Peyer's patch (tissue), 4 donors: ENCODE results near the gene TRIM38. TPM values are rescaled to one million over a fixed set of nuclear protein-coding genes. Genes with fewer than 3 reads are reported as not detected.

Source experiments
- DNase-seq, 3 donors: peaks; one replicate each; pipeline ENCODE4 v3.0.0-alpha.2; 2017 to 2019
- H3K27ac ChIP-seq, 4 donors: fragments of 200-600 bp; sonication (generic); one replicate each; pipeline ENCODE4 v1.5.1; 2016 to 2019
- H3K27me3 ChIP-seq, 2 donors: fragments of 200-600 bp; sonication (generic); one replicate each; pipeline ENCODE4 v1.5.1; 2019
- H3K36me3 ChIP-seq, 3 donors: fragments of 200-600 bp; sonication (generic); one replicate each; pipeline ENCODE4 v1.5.1; 2016 to 2019
- H3K4me1 ChIP-seq, 4 donors: fragments of 200-600 bp; sonication (generic); one replicate each; pipeline ENCODE4 v1.5.1; 2016 to 2019
- H3K4me3 ChIP-seq, 4 donors: fragments of 200-600 bp; sonication (generic); 1 replicate in 3 of 4; 2 replicates in 1 of 4; pipeline ENCODE4 v1.5.1; 2016 to 2019; ENCODE audit warnings: mild to moderate bottlenecking in 1 of 4
- H3K9me3 ChIP-seq, 4 donors: fragments of 200-600 bp; sonication (generic); one replicate each; pipeline ENCODE4 v1.5.1; 2016 to 2019; ENCODE audit warnings: mild to moderate bottlenecking in 1 of 4
- POLR2A ChIP-seq, 2 donors: fragments of 450-650 bp; IDR thresholded peaks; one replicate each; pipeline ENCODE4 v1.5.1; 2017; ENCODE audit warnings: antibody characterized with exemption in 2 of 2, mild to moderate bottlenecking in 2 of 2, moderate library complexity in 2 of 2
- total RNA-seq, 4 donors: library from RNA; depleted of rRNA; stranded (reverse); fragments of >200 nt; gene quantifications; one replicate each; pipeline ENCODE4 v1.1.0, GENCODE V29; 2016
- TF ChIP-seq, protein P1 (sequence below), 6 experiments: fragments of 450-650 bp in 4 of 6; fragments of 200-600 bp in 2 of 6; sonication (generic) in 1 of 6; IDR thresholded peaks; one replicate each; pipeline ENCODE4 v1.5.1; 2017 to 2019; ENCODE audit warnings: antibody characterized with exemption in 6 of 6, mild to moderate bottlenecking in 3 of 6, moderate library complexity in 1 of 6

The TRIM38 gene
- total RNA-seq, 4 donors from 2014 or later, result 15.3 to 24.8 (median 19.3) TPM

DNA sequence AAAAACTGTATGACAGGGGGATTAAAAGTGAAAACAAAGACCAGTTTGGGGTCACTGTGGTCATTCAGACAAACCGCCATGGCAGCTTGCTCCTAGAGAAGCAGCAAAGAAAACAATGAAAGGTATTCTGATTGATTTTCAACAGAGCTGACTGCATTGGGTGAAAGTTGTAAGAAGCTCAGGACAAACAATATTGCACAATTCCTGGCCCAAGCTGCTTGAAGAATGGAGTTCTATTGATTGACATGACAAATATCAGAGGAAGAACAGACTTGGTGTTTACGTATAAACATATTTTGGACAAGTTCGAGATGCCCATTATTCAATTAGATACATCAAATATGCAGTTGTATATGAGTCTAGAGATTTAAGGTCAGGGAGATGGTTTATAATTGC, 62.0 kb downstream of the TRIM38 start:
- Histone ChIP-seq H3K27ac (peak overlapping the region in 1 of 4 donors; percentile 93), H3K4me1 (peaks cover 0 to 9% (median 3%) of the 10 kb centered on the region in 4 donors), H3K4me3 (no peak overlapping the region), H3K27me3 (no peaks in the 10 kb centered on the region), H3K36me3 (no peaks in the 10 kb centered on the region), H3K9me3 (no peaks in the 10 kb centered on the region)
- no peak for DNase-seq
- TF ChIP-seq POLR2A (IDR thresholded peaks at IDR 0.05), result no peak
- TF ChIP-seq, protein P1, sequence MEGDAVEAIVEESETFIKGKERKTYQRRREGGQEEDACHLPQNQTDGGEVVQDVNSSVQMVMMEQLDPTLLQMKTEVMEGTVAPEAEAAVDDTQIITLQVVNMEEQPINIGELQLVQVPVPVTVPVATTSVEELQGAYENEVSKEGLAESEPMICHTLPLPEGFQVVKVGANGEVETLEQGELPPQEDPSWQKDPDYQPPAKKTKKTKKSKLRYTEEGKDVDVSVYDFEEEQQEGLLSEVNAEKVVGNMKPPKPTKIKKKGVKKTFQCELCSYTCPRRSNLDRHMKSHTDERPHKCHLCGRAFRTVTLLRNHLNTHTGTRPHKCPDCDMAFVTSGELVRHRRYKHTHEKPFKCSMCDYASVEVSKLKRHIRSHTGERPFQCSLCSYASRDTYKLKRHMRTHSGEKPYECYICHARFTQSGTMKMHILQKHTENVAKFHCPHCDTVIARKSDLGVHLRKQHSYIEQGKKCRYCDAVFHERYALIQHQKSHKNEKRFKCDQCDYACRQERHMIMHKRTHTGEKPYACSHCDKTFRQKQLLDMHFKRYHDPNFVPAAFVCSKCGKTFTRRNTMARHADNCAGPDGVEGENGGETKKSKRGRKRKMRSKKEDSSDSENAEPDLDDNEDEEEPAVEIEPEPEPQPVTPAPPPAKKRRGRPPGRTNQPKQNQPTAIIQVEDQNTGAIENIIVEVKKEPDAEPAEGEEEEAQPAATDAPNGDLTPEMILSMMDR (IDR thresholded peaks at IDR 0.05), result no peak

DNA sequence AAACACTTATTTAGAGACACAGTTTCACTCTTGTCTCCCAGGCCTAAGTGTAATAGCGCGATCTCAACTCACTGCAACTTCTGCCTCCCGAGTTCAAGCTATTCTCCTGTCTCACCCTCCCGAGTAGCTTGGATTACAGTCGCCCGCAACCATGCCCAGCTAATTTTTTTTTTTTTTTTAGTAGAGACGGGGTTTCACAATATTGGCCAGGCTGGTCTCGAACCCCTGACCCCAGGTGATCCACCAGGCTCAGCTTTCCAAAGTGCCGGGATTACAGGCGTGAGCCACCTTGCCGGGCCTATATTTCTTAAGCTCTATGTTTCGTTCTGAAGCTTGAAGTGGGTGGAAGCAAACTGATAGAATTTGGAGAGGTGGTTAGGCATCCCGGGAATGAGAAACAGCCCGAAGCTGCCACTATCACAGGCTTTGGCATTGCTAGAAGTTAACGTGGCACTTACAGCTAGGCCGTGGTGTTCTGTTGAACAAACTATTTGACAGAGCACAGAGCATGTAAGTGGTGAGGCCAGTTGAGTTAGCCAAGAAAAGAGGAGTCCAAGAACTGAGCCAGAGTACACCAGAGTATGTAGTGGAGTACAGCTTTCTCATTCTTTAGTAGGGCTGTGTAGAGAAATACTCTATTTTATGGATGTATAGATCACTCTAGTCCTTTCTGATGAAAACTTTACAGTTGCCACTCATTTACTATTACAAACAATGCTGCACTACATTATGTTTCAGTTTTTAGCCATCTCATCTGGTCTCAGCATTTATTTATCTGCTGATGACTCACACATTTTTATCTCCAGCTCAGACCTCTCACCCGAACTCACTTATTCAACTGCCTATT, 62.7 kb downstream of the TRIM38 start:
- H3K4me3 ChIP-seq, result peak overlapping the region in 1 of 4 donors; percentile 68
- TF ChIP-seq POLR2A (IDR thresholded peaks at IDR 0.05), result no peak
- TF ChIP-seq, protein P1 (IDR thresholded peaks at IDR 0.05), result no peak
- no peak for DNase-seq
- H3K9me3 ChIP-seq, result no peaks in the 10 kb centered on the region
- peaks cover 0 to 9% (median 3%) of the 10 kb centered on the region in 4 donors for H3K4me1 ChIP-seq
- H3K27me3 ChIP-seq, result no peaks in the 10 kb centered on the region
- no peaks in the 10 kb centered on the region for H3K36me3 ChIP-seq
- peak overlapping the region; percentile 86 to 97 (median 93) for H3K27ac ChIP-seq

- Histone ChIP-seq H3K4me3 (peak overlapping the region; percentile 47 to 68 (median 56)), H3K27ac (peak overlapping the region; percentile 86 to 97 (median 93))
- TF ChIP-seq, protein P1 (IDR thresholded peaks at IDR 0.05), result peak; percentile 85 to 95 (median 90)
- peak; percentile 51 to 63 for TF ChIP-seq POLR2A (IDR thresholded peaks at IDR 0.05)
These were observed 63.6 kb downstream of the TRIM38 start for GRCh38 chr6:26025894-26026832.

GRCh38 chr6:26026833-26027490, 64.4 kb downstream of the TRIM38 start:
- DNase-seq, result peak; percentile 88 to 97 (median 94)
- TF ChIP-seq, protein P1 (IDR thresholded peaks at IDR 0.05), result peak in 1 of 6 experiments; percentile 9
- TF ChIP-seq POLR2A (IDR thresholded peaks at IDR 0.05), result peak; percentile 99 to 100
- Histone ChIP-seq H3K27me3 (no peaks in the 10 kb centered on the region), H3K27ac (peak overlapping the region; percentile 86 to 97 (median 93)), H3K36me3 (no peaks in the 10 kb centered on the region), H3K4me3 (peak overlapping the region; percentile 47 to 68 (median 56)), H3K4me1 (peaks cover 0 to 12% (median 3%) of the 10 kb centered on the region in 4 donors), H3K9me3 (no peaks in the 10 kb centered on the region)

More at GRCh38 chr6:26025894-26026832, 63.6 kb downstream of the TRIM38 start:
- Histone ChIP-seq H3K4me1 (peaks cover 0 to 9% (median 3%) of the 10 kb centered on the region in 4 donors), H3K27me3 (no peaks in the 10 kb centered on the region), H3K36me3 (no peaks in the 10 kb centered on the region), H3K9me3 (no peaks in the 10 kb centered on the region)
- DNase-seq, result peak; percentile 93 to 98 (median 96)
